HCT116 (cell line): Measurements from ENCODE around the gene PIP4K2B. TPM values are rescaled to one million over a fixed set of nuclear protein-coding genes. Genes with fewer than 3 reads are reported as not detected.

Experiments
- ATAC-seq: fragments of 200-7000 bp; cut with Tn5 transposase; 2 replicates; pipeline ENCODE4 v1.9.1; 2020; ENCODE audit warnings: mild to moderate bottlenecking, moderate library complexity
- BruUV-seq: library from RNA; stranded (reverse); fragments of 400-500 nt; replicated peaks from 2 replicates; lab custom pipeline; 2021; lab: Mats Ljungman, UMichigan
- CTCF ChIA-PET: fragments of 300-600 bp; sonication (Branson Sonifier 250); formaldehyde crosslinking; loops from one replicate; lab custom pipeline; 2021; ENCODE audit warnings: antibody characterized with exemption; lab: Charles Lee
- POLR2A ChIA-PET: fragments of 300-600, 350-600 bp; sonication (Branson Sonifier 250); formaldehyde crosslinking; loops from one replicate; lab custom pipeline; 2021; ENCODE audit warnings: antibody characterized with exemption; lab: Charles Lee
- RAD21 ChIA-PET, 2 experiments: fragments of 300-600 bp; sonication (Branson Sonifier 250); formaldehyde crosslinking; loops; one replicate each; lab custom pipeline; 2023; ENCODE audit warnings: low total read pairs in 2 of 2; ENCODE audit not compliant: uncharacterized antibody in 2 of 2, unreplicated experiment in 2 of 2, low non-redundant PET in 1 of 2; lab: Charles Lee
- DNase-seq: peaks from one replicate; pipeline ENCODE4 v3.0.0-alpha.2; 2010; ENCODE audit warnings: low read depth, low spot score
- H2AFZ ChIP-seq: fragments of 200-600 bp; shearing (Covaris generic), sonication (generic); 2 replicates; pipeline ENCODE4 v1.6.1; 2017; ENCODE audit warnings: low read depth, mixed run types, mixed read lengths, antibody characterized with exemption, low read length; ENCODE audit not compliant: poor library complexity, severe bottlenecking
- H3K27ac ChIP-seq: 2 replicates; pipeline ENCODE4 v1.5.1; 2012; ENCODE audit warnings: low read depth, low read length
- H3K27me3 ChIP-seq: fragments of 200-600 bp; sonication (generic); 2 replicates; pipeline ENCODE4 v1.6.1; 2016; ENCODE audit warnings: mixed run types, low read length, mixed read lengths; ENCODE audit not compliant: insufficient read depth
- H3K36me3 ChIP-seq, 2 experiments: fragments of 200-500 bp in 1 of 2; fragments of 200-600 bp in 1 of 2; sonication (Bioruptor generic) in 1 of 2; sonication (generic) in 1 of 2; 2 replicates each; pipeline versions ENCODE4 v1.5.1 to v1.6.1; 2014 to 2016; ENCODE audit warnings: low read length in 2 of 2, inconsistent platforms in 1 of 2, mixed read lengths in 1 of 2, mixed run types in 1 of 2; ENCODE audit not compliant: insufficient read depth in 2 of 2, control insufficient read depth in 1 of 2
- H3K4me1 ChIP-seq, 2 experiments: fragments of 200-600 bp in 1 of 2; sonication (generic) in 1 of 2; 2 replicates each; pipeline versions ENCODE4 v1.5.1 to v1.6.1; 2012 to 2017; ENCODE audit warnings: low read length in 2 of 2, inconsistent platforms in 1 of 2, mild to moderate bottlenecking in 1 of 2, mixed read lengths in 1 of 2, mixed run types in 1 of 2, moderate library complexity in 1 of 2; ENCODE audit not compliant: insufficient read depth in 2 of 2, control insufficient read depth in 1 of 2
- H3K4me2 ChIP-seq: fragments of 200-600 bp; sonication (generic); 2 replicates; pipeline ENCODE4 v1.6.1; 2017; ENCODE audit warnings: mixed run types, low read length, mixed read lengths
- H3K4me3 ChIP-seq, 2 experiments: fragments of 200-600 bp in 1 of 2; sonication (generic) in 1 of 2; replicated peaks in 1 of 2; 2 replicates each; pipeline ENCODE4 v1.5.1; 2011 to 2016; ENCODE audit warnings: low read length in 2 of 2, control low read depth in 1 of 2, low read depth in 1 of 2, mild to moderate bottlenecking in 1 of 2, mixed read lengths in 1 of 2, mixed run types in 1 of 2
- H3K79me2 ChIP-seq: fragments of 200-600 bp; sonication (generic); 2 replicates; pipeline ENCODE4 v1.6.1; 2017; ENCODE audit warnings: mild to moderate bottlenecking, mixed run types, low read length, moderate library complexity, mixed read lengths; ENCODE audit not compliant: insufficient read depth
- H3K9ac ChIP-seq: fragments of 200-600 bp; sonication (generic); 2 replicates; pipeline ENCODE4 v1.6.1; 2016; ENCODE audit warnings: low read length, mixed read lengths
- H3K9me2 ChIP-seq: fragments of 200-600 bp; sonication (generic), shearing (Covaris generic); 2 replicates; pipeline ENCODE4 v1.6.1; 2017; ENCODE audit warnings: mixed run types, mild to moderate bottlenecking, moderate library complexity; ENCODE audit not compliant: insufficient read depth
- H3K9me3 ChIP-seq, 2 experiments: fragments of 200-500 bp in 1 of 2; fragments of 200-600 bp in 1 of 2; sonication (Bioruptor generic) in 1 of 2; sonication (generic) in 1 of 2; 2 replicates each; pipeline ENCODE4 v1.6.1; 2014 to 2017; ENCODE audit warnings: low read length in 2 of 2, mixed read lengths in 2 of 2, inconsistent platforms in 1 of 2, low read depth in 1 of 2, mild to moderate bottlenecking in 1 of 2, mixed run types in 1 of 2, moderate library complexity in 1 of 2; ENCODE audit not compliant: control insufficient read depth in 1 of 2, insufficient read depth in 1 of 2
- H4K20me1 ChIP-seq: fragments of 200-600 bp; sonication (generic), shearing (Covaris generic); 2 replicates; pipeline ENCODE4 v1.6.1; 2017; ENCODE audit warnings: mixed run types, mild to moderate bottlenecking, moderate library complexity; ENCODE audit not compliant: insufficient read depth
- CEBPB ChIP-seq: IDR thresholded peaks from 2 replicates; pipeline ENCODE4 v1.6.1; 2012; ENCODE audit warnings: low read depth
- EGR1 ChIP-seq: IDR thresholded peaks from 2 replicates; pipeline ENCODE4 v1.6.1; 2012; ENCODE audit warnings: low read depth
- EZH2 ChIP-seq: fragments of 200-600 bp; sonication (generic); IDR thresholded peaks from 2 replicates; pipeline ENCODE4 v1.6.1; 2017; ENCODE audit warnings: antibody characterized with exemption, mixed run types
- EZH2phosphoT487 ChIP-seq: fragments of 200-600 bp; IDR thresholded peaks from 2 replicates; pipeline ENCODE4 v1.6.1; 2018; ENCODE audit warnings: antibody characterized with exemption, borderline replicate concordance
- POLR2A ChIP-seq: IDR thresholded peaks from 2 replicates; pipeline ENCODE4 v1.7.0; 2011; ENCODE audit warnings: borderline replicate concordance; ENCODE audit not compliant: insufficient read depth, insufficient read length; ENCODE audit errors: extremely low read depth
- POLR2AphosphoS5 ChIP-seq: IDR thresholded peaks from 2 replicates; pipeline ENCODE4 v1.6.1; 2011; ENCODE audit warnings: mild to moderate bottlenecking, low read depth, low read length, moderate library complexity
- RAD21 ChIP-seq: IDR thresholded peaks from 2 replicates; pipeline ENCODE4 v1.6.1; 2012; ENCODE audit warnings: low read depth, mild to moderate bottlenecking
- SIN3A ChIP-seq: IDR thresholded peaks from 2 replicates; pipeline ENCODE4 v1.6.1; 2012; ENCODE audit warnings: low read depth
- SP1 ChIP-seq: IDR thresholded peaks from 2 replicates; pipeline ENCODE4 v1.6.1; 2012; ENCODE audit warnings: low read depth
- SRF ChIP-seq: IDR thresholded peaks from 2 replicates; pipeline ENCODE4 v1.6.1; 2012; ENCODE audit warnings: low read depth
- TCF7L2 ChIP-seq: IDR thresholded peaks from 2 replicates; pipeline ENCODE4 v1.7.0; 2011; ENCODE audit warnings: borderline replicate concordance, inconsistent platforms; ENCODE audit not compliant: insufficient read depth, insufficient read length; ENCODE audit errors: extremely low read depth
- YY1 ChIP-seq: IDR thresholded peaks from 2 replicates; pipeline ENCODE4 v1.6.1; 2011; ENCODE audit warnings: low read length, low read depth, moderate library complexity, mild to moderate bottlenecking; ENCODE audit not compliant: insufficient replicate concordance; ENCODE audit errors: extremely low read depth
- ZFX ChIP-seq: fragments of 450-650 bp; IDR thresholded peaks from 2 replicates; pipeline ENCODE4 v1.6.1; 2017
- ZNF274 ChIP-seq: fragments of 200-500 bp; sonication (Bioruptor generic); IDR thresholded peaks from 2 replicates; pipeline ENCODE4 v1.6.1; 2014; ENCODE audit warnings: mild to moderate bottlenecking, low read depth, low read length, inconsistent platforms
- intact Hi-C: fragments of 100-400 bp; cut with micrococcal nuclease; formaldehyde crosslinking; loops from 2 replicates; pipeline ENCODE4 v1.10.0; 2022
- total RNA-seq: library from RNA; stranded (reverse); gene quantifications from one replicate; pipeline ENCODE4 v1.2.1, GENCODE V29; 2021; ENCODE audit not compliant: unreplicated experiment

PIP4K2B gene
- total RNA-seq, 1 experiment from 2014 or later: 40.3 TPM

DNA sequence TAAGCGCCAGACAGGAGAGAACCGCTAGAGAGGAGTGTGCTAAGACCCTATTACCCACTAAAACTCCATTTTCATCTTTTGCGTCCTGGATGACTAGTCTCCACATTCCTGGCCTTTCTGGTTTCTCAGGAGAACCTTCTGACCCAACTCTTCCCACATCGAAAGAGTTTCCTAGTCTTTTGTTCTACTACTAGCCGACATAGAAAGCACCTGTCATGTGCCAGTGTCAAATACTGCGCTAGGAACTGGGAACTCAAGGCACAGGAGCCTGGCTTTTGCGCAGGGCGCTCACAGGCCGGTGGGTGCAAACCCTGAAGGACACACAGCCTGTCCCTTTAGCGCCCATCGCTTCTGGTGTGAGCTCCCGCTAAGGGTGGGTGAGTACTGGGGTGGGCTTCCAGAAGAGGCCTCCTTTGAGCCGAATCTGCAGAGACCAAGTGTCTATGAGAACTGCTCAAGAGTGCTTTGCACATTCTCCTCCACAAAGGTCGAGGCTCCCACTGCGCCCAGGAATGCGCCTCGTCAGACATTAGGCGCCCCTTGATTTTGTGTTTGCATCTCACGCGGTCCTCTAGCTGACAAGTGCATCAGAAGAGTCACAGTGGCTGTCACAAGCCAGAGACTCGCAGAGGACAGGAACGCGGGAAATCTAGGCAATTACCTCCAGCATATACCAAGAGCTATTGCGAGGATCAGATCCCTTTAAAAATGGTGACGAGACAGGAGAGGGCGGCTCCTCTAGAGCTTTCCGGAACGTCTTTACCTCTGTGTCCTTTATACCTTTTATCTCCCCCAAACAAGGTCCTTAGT, 48.8 kb downstream of the PIP4K2B start:
- Histone ChIP-seq H4K20me1 (no peaks in the 10 kb centered on the region), H3K4me2 (peak overlapping the region; percentile 94), H3K9me3 (no peaks in the 10 kb centered on the region), H3K9ac (peak overlapping the region; percentile 93), H3K27me3 (no peaks in the 10 kb centered on the region), H3K4me1 (peaks cover 31 to 63% of the 10 kb centered on the region in 2 experiments), H2AFZ (no peak overlapping the region), H3K9me2 (no peaks in the 10 kb centered on the region), H3K4me3 (peak overlapping the region; percentile 99 to 100), H3K36me3 (peaks cover 5 to 18% of the 10 kb centered on the region in 2 experiments; a peak in 2 of 4 replicates), H3K27ac (peak overlapping the region; percentile 100), H3K79me2 (peaks cover 68% of the 10 kb centered on the region)
- intact Hi-C loops: loop anchor here (5.0 kb wide), 4 partner anchors 47 to 117 kb away; partner anchors contain the start of genes PIP4K2B and RPL23
- ChIA-PET RAD21 (no interaction called here), POLR2A (interaction anchor here (2.2 kb wide), 1 partner anchor 450 kb away, joined by 5 read pairs; the partner anchor contains the start of gene RPL19), CTCF (interaction anchor here (0.9 to 2.1 kb wide), 3 partner anchors 15 to 494 kb away, joined by 3 to 11 read pairs (median 3); no protein-coding TSS in a partner anchor)
- DNase-seq: no peak
- BruUV-seq: no TSS peak
- ATAC-seq: no peak
- no peak for TF ChIP-seq YY1
- TF ChIP-seq POLR2AphosphoS5: 0 out of 2 replicates have a peak, but pooled peaks have one; percentile 12
- no peak for TF ChIP-seq TCF7L2
- peak; percentile 21 for TF ChIP-seq POLR2A
- no peak for TF ChIP-seq EZH2

DNA sequence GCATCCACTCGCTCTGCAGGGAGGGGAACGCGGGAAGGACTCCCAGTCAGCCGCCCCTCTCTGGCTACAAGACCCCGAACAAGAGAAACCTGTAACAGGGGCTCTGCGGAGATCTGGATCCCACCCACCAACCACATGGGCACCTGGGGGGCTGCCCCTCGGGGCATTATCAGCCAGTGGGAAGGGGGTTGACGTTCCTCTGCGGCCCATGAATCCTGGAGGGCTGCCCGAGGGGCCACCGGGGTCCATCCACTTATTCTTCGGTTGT, 49.4 kb downstream of the PIP4K2B start:
- DNase-seq (no peak), ATAC-seq (no peak)
- Histone ChIP-seq H3K4me3 (peak overlapping the region; percentile 99 to 100), H3K27ac (peak overlapping the region; percentile 100), H3K4me2 (peak overlapping the region; percentile 94), H3K4me1 (peaks cover 33 to 63% of the 10 kb centered on the region in 2 experiments), H4K20me1 (no peaks in the 10 kb centered on the region), H3K9me2 (no peaks in the 10 kb centered on the region), H3K27me3 (no peaks in the 10 kb centered on the region), H3K9ac (peak overlapping the region; percentile 93), H2AFZ (no peak overlapping the region), H3K9me3 (no peaks in the 10 kb centered on the region), H3K79me2 (peaks cover 69% of the 10 kb centered on the region), H3K36me3 (peaks cover 3 to 15% of the 10 kb centered on the region in 2 experiments; a peak in 2 of 4 replicates)
- ChIA-PET CTCF (interaction anchor here (0.9 to 1.8 kb wide), 3 partner anchors 13 to 233 kb away, joined by 3 to 5 read pairs (median 3); no protein-coding TSS in a partner anchor), POLR2A (interaction anchor here (1.0 to 1.2 kb wide), 2 partner anchors 73 to 121 kb away, joined by 3 to 5 read pairs; no protein-coding TSS in a partner anchor), RAD21 (no interaction called here)
- TSS peak; percentile 45 for BruUV-seq
- no peak for TF ChIP-seq RAD21
- TF ChIP-seq SIN3A: no peak
- TF ChIP-seq CEBPB: no peak
- TF ChIP-seq SRF: no peak
- TF ChIP-seq SP1: no peak
- TF ChIP-seq TCF7L2: no peak
- no peak for TF ChIP-seq EZH2phosphoT487
- TF ChIP-seq EGR1: no peak
- no peak for TF ChIP-seq POLR2AphosphoS5
- TF ChIP-seq ZNF274: no peak
- no peak for TF ChIP-seq ZFX
- intact Hi-C loops: loop anchor here (5.0 kb wide), 4 partner anchors 47 to 117 kb away; partner anchors contain the start of genes PIP4K2B and RPL23
